GM18861 (cell line): ENCODE measurements around the gene TBX19.

ENCODE experiments used
- ATAC-seq: cut with Tn5 transposase; IDR thresholded peaks from one replicate; pipeline ENCODE4 v1.9.1; 2021; ENCODE audit not compliant: unreplicated experiment

Gene TBX19

DNA sequence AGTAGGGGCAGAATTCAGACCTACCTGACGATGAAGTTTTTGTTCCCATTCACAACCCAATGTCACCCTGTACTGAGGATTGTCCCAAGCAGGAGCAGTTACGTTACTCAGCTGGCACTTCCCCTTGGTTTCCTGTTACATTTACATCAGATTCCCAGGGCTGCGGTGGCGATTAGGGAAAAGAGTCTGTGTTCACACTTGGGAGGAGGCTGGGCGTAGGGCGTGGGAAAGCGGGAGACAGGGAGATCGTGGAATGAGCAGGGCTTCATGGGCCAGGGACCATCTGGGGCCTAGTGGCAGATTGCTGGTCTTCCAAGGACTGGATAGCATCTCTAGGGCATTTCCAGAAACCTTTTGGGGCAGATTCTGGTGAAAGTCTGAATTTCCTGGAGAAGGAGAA is 39.0 kb downstream of the TBX19 start:
- no peak for ATAC-seq

DNA sequence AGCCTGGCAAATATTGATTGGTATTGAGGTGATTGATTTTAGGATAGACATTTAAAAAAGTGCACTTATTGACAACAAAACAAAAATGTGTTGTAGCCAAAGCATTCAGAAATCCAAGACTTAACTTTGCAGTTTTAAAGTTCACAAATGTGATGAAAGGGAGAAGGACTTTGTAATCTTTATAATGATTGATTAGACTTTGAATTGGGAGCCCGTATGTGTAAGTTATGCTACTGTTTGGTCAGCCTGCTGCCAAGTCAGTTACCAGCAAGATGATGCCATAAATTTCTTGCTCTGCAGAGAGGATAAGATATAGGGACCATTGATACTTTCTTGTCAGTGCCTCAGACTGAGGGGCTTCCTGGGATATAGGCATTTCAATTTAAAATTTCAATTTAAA is 39.5 kb downstream of the TBX19 start:
- ATAC-seq: no peak

DNA sequence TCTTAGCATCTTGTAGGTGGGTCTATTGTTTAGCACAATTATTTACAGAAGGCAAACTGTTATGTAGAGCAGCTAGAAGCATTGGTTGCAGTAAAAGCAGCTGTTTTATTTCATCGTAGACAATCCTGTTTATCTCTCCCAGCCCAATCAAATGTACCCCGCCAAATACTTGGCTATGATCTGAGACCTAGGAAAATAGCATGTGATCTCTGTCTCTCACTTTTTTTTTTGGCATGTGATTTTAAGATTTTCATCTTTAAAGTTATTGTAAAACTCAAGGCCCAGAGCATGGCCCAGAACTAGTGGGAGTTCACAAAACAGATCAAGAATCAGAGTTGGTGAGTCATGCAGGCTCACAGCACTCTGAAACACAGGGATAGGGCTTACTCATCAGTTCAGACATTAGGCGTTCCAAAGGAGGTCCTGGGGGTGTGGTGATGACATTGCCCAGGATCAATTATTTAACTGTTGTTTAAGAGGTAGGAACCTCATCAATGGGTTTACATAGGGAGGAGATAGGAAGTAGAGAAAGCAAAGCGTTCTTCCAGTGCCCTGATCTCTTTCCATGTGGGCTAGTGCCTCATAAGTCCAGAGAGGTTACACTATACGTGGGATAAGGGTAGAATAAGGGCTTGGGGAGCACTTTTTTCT is 40.2 kb downstream of the TBX19 start:
- no peak for ATAC-seq

GRCh38 chr1:168321945-168322344 is 41.3 kb downstream of the TBX19 start:
- no peak for ATAC-seq

GRCh38 chr1:168324745-168325425 is 44.2 kb downstream of the TBX19 start:
- ATAC-seq: no peak

DNA sequence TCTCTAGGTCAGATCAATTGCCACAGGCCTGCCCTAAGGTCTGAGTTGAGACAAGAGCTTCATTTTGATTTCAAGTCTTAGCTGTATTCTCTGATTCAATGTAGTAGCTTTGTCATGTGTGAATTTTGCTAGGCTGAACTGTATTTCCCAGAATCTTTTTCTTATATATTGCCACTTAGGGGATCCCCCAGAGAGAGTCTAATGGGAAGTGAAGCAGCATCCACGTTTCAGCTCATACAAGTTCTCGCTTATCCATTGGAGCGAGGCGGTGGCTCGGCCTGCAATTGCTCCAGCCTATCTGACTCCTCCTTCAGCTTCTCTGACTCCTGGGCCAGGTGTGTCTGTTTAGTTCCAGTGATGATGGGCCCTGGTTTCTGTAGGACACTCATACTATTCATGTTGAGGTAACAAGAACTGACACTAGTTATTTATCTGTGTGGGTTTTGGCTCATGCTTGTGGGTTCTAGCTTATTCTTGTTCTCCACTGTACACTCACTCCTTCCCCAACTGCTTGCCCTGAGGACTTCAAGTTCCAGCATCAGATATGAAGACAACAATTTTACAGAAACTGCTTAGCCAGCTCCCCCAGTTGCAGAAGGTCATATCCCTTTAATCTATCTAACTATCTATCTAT is 48.2 kb downstream of the TBX19 start:
- ATAC-seq: no peak

DNA sequence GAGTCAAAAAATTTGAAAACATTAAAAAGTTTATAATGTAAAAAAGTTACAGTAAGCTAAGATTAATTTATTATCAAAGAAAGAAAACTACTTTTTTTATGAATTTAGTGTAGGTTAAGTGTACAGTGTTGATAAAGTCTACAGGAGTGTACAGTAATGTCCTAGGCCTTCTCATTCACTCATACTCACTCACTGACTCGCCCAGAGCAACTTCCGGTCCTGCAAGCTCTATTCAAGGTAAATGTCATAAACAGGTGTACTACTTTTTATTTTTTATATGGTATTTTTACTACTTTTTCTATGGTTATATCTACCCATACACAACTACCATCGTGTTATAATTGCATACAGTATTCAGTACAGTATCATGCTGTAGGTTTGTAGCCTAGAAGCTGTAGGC is 49.6 kb downstream of the TBX19 start:
- no peak for ATAC-seq

- no peak for ATAC-seq
These were observed 50.9 kb downstream of the TBX19 start for GRCh38 chr1:168331569-168331968.

DNA sequence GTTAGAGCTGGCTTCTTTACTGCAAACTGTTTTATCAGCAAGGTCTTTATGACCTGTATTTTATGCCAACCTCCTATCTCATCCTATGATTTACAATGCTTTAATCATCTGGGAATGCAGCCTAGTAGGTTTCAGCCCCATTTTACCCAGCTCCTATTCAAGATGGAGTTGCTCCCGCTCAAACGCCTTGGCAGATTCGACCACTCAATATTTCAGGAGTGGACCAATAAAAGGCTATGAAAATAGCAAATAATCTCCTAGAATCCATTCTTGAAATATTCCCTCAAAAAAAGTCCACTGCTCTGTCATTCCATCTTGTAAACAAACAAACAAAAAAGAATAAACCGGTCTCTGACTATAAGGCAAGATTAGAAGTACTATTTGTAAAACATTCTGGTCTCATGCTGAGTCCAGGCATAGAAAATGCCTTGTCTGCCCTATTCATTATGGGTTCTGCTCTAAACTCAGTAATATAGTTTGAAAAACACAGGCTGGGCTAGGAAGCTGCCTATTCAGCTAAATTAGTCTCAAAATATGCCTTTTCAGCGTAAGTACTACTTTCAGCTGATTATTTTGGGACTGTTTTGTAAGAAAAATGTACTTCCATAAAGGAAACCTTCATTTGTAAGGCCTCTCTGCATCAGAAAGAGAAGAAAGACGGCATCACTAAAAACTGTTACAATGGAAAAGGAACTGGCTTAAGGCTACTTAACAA is 53.0 kb downstream of the TBX19 start:
- ATAC-seq: no peak

GRCh38 chr1:168335500-168335899 is 54.8 kb downstream of the TBX19 start:
- ATAC-seq: no peak

- no peak for ATAC-seq
These were observed 58.2 kb downstream of the TBX19 start for GRCh38 chr1:168338589-168339503.

DNA sequence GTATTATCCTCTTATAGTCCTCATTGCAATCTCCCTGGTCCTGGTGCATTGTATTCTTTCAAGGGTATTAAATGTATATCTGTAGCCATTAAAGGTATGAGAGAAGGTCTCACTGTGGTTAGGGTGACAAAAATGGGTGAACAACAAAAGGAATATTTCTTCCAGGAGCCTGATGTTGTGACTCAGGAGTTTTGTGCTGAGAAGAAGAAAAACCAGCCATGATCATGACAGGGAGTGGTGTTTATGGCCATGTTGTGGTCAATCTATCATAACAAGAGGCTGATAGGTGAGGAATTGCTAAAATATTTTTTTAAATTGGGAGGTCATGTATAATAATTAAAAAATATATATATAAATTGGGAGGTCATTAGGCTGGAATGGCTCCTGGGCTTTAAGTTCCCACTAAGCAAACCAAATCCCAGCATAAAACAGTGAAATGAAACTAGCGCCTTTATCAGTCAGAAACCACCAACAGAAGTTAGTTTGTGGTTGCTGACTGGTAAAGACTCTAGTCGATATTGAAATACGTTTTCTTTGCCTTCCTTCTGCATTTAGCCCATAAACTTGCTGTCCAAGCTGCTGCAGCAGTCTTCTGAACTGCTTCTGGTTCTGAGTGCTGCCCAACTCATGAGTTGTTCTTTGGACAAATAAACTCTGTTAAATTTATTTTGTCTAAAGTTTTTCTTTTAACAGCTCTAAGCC is 60.3 kb downstream of the TBX19 start:
- ATAC-seq: no peak

DNA sequence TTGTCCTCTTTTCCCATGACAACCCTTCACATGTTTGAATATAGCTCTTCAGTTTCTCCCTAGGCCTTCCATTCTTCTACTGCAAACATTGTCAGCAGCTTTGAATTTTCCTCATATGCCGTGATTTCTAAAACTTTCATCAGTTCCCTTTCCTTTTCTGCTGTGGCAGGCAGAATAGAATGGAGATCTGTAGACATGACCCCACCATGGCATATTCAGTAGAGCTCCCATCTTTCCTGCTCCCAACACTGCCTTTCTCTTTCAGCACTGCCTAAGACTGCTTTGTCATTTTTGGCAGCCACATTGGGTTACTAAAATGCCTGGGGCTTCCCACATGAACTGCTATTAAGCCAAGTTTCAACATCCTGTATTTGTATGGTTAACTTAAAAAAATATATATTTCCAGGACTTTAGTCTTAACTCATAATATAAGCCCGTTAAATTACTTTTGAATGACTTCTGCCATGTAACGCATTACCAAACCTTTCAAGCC is 60.9 kb downstream of the TBX19 start:
- ATAC-seq: no peak

DNA sequence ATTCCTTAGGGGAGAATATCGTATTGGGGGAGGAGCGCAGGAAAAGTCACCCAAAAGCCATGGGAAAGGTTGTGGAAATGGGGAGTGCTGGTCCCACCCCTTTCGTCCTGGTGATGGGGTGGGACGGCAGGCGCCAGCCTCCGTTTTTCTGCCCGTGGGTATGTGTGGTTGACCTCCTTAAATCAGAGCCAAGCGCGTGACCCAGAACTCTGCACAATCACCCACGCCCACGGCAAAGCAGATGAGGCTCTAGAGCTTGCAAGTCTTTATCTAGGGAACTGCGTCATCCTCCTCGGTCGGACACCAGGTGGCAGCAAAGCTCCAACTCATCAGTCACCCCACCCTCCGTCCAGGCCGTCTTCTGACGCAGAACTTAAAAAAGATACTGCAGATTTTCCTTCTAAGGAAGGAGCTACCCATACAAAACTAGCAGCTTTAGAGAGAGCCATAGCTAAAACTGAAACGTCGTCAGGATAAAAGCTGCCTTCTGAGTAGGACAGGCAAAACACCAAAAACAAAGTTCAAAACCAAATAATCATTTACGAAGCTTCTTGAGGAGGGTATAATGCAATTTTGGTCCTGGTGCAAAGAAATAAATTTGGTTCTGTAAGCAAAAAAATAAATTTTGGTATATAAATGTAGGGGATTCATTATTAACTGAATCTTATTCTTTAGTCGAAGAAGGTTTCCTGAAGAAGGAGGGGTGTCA is 62.0 kb downstream of the TBX19 start:
- ATAC-seq: peak; percentile 87

GRCh38 chr1:168343566-168343965 is 62.9 kb downstream of the TBX19 start:
- ATAC-seq: no peak

GRCh38 chr1:168344517-168344916 is 63.8 kb downstream of the TBX19 start:
- no peak for ATAC-seq

- ATAC-seq: no peak
These were observed 65.3 kb downstream of the TBX19 start for GRCh38 chr1:168345939-168346338.

DNA sequence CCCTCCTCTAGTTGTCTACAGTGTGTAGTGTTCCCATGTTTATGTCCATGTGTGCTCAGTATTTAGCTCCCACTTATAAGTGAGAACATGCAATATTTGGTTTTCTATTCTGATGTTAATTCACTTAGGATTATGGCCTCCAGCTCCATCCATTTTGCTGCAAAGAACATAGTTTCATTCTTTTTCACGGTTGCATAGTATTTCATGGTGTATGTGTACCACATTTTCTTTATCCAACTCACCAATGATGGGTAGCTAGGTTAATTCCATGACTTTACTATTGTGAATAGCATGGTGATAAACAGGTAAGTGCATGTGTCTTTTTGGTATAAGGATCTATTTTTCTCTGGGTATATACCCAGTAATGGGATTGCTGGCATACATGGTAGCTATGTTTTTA is 67.0 kb downstream of the TBX19 start:
- no peak for ATAC-seq

DNA sequence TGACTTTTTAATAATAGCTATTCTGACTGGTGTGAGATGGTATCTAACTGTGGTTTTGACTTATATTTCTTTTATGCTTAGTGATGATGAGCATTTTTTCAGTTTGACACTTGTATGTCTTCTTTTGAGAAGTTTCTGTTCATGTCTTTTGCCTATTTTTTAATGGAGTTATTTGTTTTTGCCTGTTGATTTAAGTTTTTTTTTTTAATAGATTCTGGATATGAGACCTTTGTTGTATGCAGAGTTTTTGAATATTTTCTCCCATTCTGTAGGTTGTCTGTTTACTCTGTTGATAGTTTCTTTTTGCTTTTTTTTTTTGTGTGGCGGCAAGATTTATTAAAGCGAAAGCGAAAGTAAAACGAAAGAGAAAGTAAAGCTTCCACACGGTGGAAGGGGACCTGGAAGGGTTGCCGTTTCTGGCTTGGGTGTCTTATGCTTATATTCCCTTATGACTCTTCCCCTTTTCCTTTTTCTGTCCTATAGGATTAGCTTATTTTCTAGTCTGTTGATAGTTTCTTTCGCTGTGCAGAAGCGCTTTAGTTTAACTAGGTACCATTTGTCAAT is 67.6 kb downstream of the TBX19 start:
- ATAC-seq: no peak
